Measurements from ENCODE around the gene RBP4. TPM values are rescaled to one million over a fixed set of nuclear protein-coding genes. Genes with fewer than 3 reads are reported as not detected.

Gene RBP4
- total RNA-seq, 1 donor from 2014 or later: 58.0 TPM

- H3K27ac ChIP-seq: no peak overlapping the region
- no peak for TF ChIP-seq CTCF (IDR thresholded peaks at IDR 0.05)
- intact Hi-C loops (cut with DNase I): no loop called here
- H3K36me3 ChIP-seq: no peaks in the 10 kb centered on the region
- H3K27me3 ChIP-seq: no peaks in the 10 kb centered on the region
- peak in 1 of 2 donors; percentile 27 for DNase-seq (ENCODE audit: low spot score in 2 of 2)
- no peak overlapping the region for H3K4me3 ChIP-seq
- H3K9me3 ChIP-seq: no peaks in the 10 kb centered on the region
- H3K4me1 ChIP-seq: no peaks in the 10 kb centered on the region
Measured at GRCh38 chr10:93573051-93573909, 27.8 kb downstream of the RBP4 start.

- no peaks in the 10 kb centered on the region for H3K27me3 ChIP-seq
- no peaks in the 10 kb centered on the region for H3K4me1 ChIP-seq
- H3K36me3 ChIP-seq: no peaks in the 10 kb centered on the region
- H3K9me3 ChIP-seq: no peaks in the 10 kb centered on the region
- no peak for DNase-seq (ENCODE audit: low spot score in 2 of 2)
- TF ChIP-seq CTCF (IDR thresholded peaks at IDR 0.05): no peak
- no peak overlapping the region for H3K4me3 ChIP-seq
- intact Hi-C loops (cut with DNase I): no loop called here
- no peak overlapping the region for H3K27ac ChIP-seq
Measured at GRCh38 chr10:93572606-93573005, 28.4 kb downstream of the RBP4 start.

GRCh38 chr10:93570383-93570782, 30.7 kb downstream of the RBP4 start:
- no peak overlapping the region for H3K4me3 ChIP-seq
- H3K9me3 ChIP-seq: no peaks in the 10 kb centered on the region
- no peak for DNase-seq (ENCODE audit: low spot score in 2 of 2)
- peaks cover 0 to 3% of the 10 kb centered on the region in 2 donors for H3K4me1 ChIP-seq
- no peaks in the 10 kb centered on the region for H3K36me3 ChIP-seq
- H3K27me3 ChIP-seq: no peaks in the 10 kb centered on the region
- intact Hi-C loops (cut with DNase I): no loop called here
- no peak for TF ChIP-seq CTCF (IDR thresholded peaks at IDR 0.05)
- H3K27ac ChIP-seq: no peak overlapping the region

- no peaks in the 10 kb centered on the region for H3K36me3 ChIP-seq
- no peak for DNase-seq (ENCODE audit: low spot score in 2 of 2)
- intact Hi-C loops (cut with DNase I): no loop called here
- no peaks in the 10 kb centered on the region for H3K27me3 ChIP-seq
- no peak overlapping the region for H3K27ac ChIP-seq
- peaks cover 0 to 3% of the 10 kb centered on the region in 2 donors for H3K4me1 ChIP-seq
- no peak for TF ChIP-seq CTCF (IDR thresholded peaks at IDR 0.05)
- H3K9me3 ChIP-seq: no peaks in the 10 kb centered on the region
- peak overlapping the region in 1 of 2 donors; percentile 63 for H3K4me3 ChIP-seq
Measured at GRCh38 chr10:93568105-93568390, 33.0 kb downstream of the RBP4 start.

- DNase-seq (ENCODE audit: low spot score in 2 of 2): no peak
- Histone ChIP-seq H3K4me1 (peaks cover 0 to 3% of the 10 kb centered on the region in 2 donors), H3K4me3 (peak overlapping the region; percentile 40 to 63), H3K9me3 (no peaks in the 10 kb centered on the region), H3K27me3 (no peaks in the 10 kb centered on the region), H3K27ac (no peak overlapping the region), H3K36me3 (no peaks in the 10 kb centered on the region)
- TF ChIP-seq CTCF (IDR thresholded peaks at IDR 0.05): no peak
- intact Hi-C loops (cut with DNase I): no loop called here
Measured at GRCh38 chr10:93567277-93568104, 33.5 kb downstream of the RBP4 start.

All from ascending aorta (tissue), 2 donors.